Endothelial cell (in vitro differentiated cells): ENCODE data around the gene GTF2H2C_2.
"Not testable (repeated sequence)": the region's sequence is repeated elsewhere in the genome, so short reads cannot be mapped to it uniquely, and the experiment has no call there.

Experiments used
- DNase-seq: peaks from one replicate; pipeline ENCODE4 v3.0.0; 2021; ENCODE audit warnings: low spot score
- H3K27ac Mint-ChIP-seq: one replicate; pipeline ENCODE4 v1.8.0; 2021; ENCODE audit warnings: mixed read lengths, inconsistent platforms; ENCODE audit not compliant: unreplicated experiment
- H3K27me3 Mint-ChIP-seq: one replicate; pipeline ENCODE4 v1.8.0; 2021; ENCODE audit warnings: mild to moderate bottlenecking, moderate library complexity, mixed read lengths, inconsistent platforms; ENCODE audit not compliant: unreplicated experiment
- H3K36me3 Mint-ChIP-seq: one replicate; pipeline ENCODE4 v1.8.0; 2021; ENCODE audit warnings: mild to moderate bottlenecking, low read depth, mixed read lengths, inconsistent platforms; ENCODE audit not compliant: unreplicated experiment
- H3K4me1 Mint-ChIP-seq: one replicate; pipeline ENCODE4 v1.8.0; 2021; ENCODE audit warnings: mild to moderate bottlenecking, mixed read lengths, inconsistent platforms; ENCODE audit not compliant: unreplicated experiment
- H3K4me3 Mint-ChIP-seq: one replicate; pipeline ENCODE4 v1.8.0; 2021; ENCODE audit warnings: mild to moderate bottlenecking, mixed read lengths, inconsistent platforms; ENCODE audit not compliant: unreplicated experiment
- H3K9me3 Mint-ChIP-seq: one replicate; pipeline ENCODE4 v1.8.0; 2021; ENCODE audit warnings: mixed read lengths, inconsistent platforms; ENCODE audit not compliant: unreplicated experiment

GTF2H2C_2 gene

GRCh38 chr5:70415117-70415516, at the start of gene GTF2H2C_2:
Gene GTF2H2C_2, plus strand, starts transcription at chr5:70415368.
- not testable (repeated sequence) for H3K4me3 Mint-ChIP-seq, H3K27ac Mint-ChIP-seq, DNase-seq, H3K9me3 Mint-ChIP-seq, H3K36me3 Mint-ChIP-seq, H3K4me1 Mint-ChIP-seq, H3K27me3 Mint-ChIP-seq

- not testable (repeated sequence) for H3K9me3 Mint-ChIP-seq, H3K27ac Mint-ChIP-seq, H3K27me3 Mint-ChIP-seq, H3K4me1 Mint-ChIP-seq, H3K36me3 Mint-ChIP-seq
- peak; percentile 77 for DNase-seq
- peak overlapping the region; percentile 69 for H3K4me3 Mint-ChIP-seq
Measured at GRCh38 chr5:70400984-70401686, 14.0 kb upstream of the GTF2H2C_2 start.

DNA sequence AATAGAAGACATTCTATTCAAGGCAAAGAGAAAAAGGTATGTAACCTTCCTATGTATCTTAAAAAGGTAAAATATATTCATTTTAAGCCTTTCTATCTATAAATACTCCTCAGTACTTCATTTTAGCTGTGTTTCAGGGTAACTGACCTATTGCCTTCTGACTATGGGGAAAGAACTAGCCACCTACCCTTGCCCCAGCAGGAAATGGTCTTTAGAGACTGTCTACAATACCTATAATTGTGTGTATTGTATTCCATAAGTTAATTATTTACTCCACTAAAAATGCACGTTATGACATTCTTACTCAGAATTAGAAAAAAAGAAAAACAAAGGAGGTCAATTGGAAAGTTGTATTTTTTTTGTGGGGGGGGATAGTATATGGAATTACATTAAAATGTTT, 6.2 kb downstream of the GTF2H2C_2 start:
- not testable (repeated sequence) for H3K4me1 Mint-ChIP-seq, H3K9me3 Mint-ChIP-seq, H3K27ac Mint-ChIP-seq, DNase-seq, H3K4me3 Mint-ChIP-seq, H3K27me3 Mint-ChIP-seq, H3K36me3 Mint-ChIP-seq

DNA sequence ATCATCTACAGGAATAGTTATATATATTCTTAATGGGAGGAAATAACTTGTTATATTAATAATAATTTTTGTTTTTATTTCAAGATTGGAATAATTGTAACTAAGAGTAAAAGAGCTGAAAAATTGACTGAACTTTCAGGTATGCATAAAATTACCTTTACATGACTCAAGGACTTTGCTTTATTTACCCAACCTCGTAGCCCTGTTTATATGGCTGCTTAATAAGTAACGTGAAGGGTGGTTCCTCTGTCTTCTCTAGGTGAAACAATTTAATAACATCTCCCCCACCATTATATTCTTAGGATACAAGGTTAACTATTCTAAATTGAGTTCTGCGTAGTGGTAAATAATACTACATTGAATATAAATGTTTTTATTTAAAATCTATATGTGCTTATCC, 8.0 kb downstream of the GTF2H2C_2 start:
- H3K27ac Mint-ChIP-seq, H3K4me1 Mint-ChIP-seq, H3K9me3 Mint-ChIP-seq, H3K4me3 Mint-ChIP-seq, H3K36me3 Mint-ChIP-seq, DNase-seq, H3K27me3 Mint-ChIP-seq: not testable (repeated sequence)

DNA sequence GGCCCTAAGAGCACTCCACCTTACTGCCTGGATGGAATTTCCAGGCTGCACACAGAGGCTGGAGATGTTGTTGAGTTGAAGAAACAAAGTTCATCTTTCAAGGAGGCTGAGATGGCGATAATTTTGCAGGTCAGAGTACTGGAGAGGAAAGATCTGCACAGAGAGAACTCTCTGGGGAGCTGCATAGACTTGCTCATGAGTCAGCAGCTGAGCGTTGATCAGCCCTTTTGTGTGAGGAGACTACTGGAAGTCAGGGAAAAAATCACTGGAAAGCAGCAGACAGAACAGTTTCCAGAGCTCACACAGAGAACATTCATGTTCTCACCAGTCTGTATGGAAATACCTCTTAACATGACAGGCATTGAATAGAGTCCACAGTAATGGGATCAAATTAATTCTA, 23.4 kb downstream of the GTF2H2C_2 start:
- DNase-seq, H3K36me3 Mint-ChIP-seq: not testable (repeated sequence)

GRCh38 chr5:70449565-70449964, 34.4 kb downstream of the GTF2H2C_2 start:
- not testable (repeated sequence) for H3K27ac Mint-ChIP-seq, H3K4me1 Mint-ChIP-seq

More for the DNA sequence above, 23.4 kb downstream of the GTF2H2C_2 start:
- H3K4me3 Mint-ChIP-seq, H3K27me3 Mint-ChIP-seq, H3K4me1 Mint-ChIP-seq, H3K27ac Mint-ChIP-seq, H3K9me3 Mint-ChIP-seq: not testable (repeated sequence)

GRCh38 chr5:70451249-70451984, 36.2 kb downstream of the GTF2H2C_2 start:
- not testable (repeated sequence) for H3K4me1 Mint-ChIP-seq, H3K27ac Mint-ChIP-seq, H3K36me3 Mint-ChIP-seq, H3K9me3 Mint-ChIP-seq, DNase-seq, H3K4me3 Mint-ChIP-seq, H3K27me3 Mint-ChIP-seq

More at GRCh38 chr5:70449565-70449964, 34.4 kb downstream of the GTF2H2C_2 start:
- H3K36me3 Mint-ChIP-seq, H3K27me3 Mint-ChIP-seq, H3K9me3 Mint-ChIP-seq, H3K4me3 Mint-ChIP-seq, DNase-seq: not testable (repeated sequence)

DNA sequence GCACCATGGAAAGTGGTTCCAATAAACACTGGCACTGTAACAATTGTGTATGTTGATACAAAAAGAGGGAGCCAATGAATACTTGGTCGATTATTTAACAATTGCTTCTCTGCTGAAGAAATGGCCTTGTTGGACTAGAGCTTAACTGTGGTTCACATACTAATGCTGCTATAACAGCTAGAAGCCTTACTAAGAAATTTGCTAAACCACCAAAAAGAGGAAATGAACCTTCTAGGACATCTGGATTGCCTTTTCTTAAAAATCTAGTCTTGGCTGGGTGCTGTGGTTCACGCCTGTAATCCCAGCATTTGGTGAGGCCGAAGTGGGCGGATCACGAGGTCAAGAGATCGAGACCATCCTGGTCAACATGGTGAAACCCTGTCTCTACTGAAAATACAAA, 41.9 kb downstream of the GTF2H2C_2 start:
- DNase-seq, H3K4me1 Mint-ChIP-seq, H3K36me3 Mint-ChIP-seq, H3K4me3 Mint-ChIP-seq, H3K9me3 Mint-ChIP-seq, H3K27ac Mint-ChIP-seq, H3K27me3 Mint-ChIP-seq: not testable (repeated sequence)

GRCh38 chr5:70459188-70459587, 44.0 kb downstream of the GTF2H2C_2 start:
- H3K27ac Mint-ChIP-seq, H3K4me3 Mint-ChIP-seq, H3K36me3 Mint-ChIP-seq, DNase-seq, H3K27me3 Mint-ChIP-seq, H3K4me1 Mint-ChIP-seq, H3K9me3 Mint-ChIP-seq: not testable (repeated sequence)

DNA sequence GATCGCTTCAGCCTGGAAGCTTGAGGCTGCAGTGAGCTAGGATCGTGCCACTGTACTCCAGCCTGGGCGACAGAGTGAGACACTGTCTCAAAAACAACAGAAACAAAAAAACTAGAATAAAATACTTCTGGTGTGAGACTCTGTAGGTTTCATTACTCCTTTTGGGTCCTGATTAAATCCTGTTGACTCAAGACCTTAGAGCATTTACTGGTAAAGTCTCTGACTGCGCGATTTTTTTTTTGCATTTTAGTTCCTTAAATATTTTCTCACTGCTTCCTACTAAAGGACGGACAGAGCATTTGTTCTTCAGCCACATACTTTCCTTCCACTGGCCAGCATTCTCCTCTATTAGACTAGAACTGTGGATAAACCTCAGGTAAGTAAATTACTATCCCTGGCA, 46.8 kb downstream of the GTF2H2C_2 start:
- H3K36me3 Mint-ChIP-seq, H3K4me3 Mint-ChIP-seq, DNase-seq, H3K9me3 Mint-ChIP-seq, H3K27me3 Mint-ChIP-seq, H3K27ac Mint-ChIP-seq, H3K4me1 Mint-ChIP-seq: not testable (repeated sequence)

- not testable (repeated sequence) for H3K4me1 Mint-ChIP-seq, H3K4me3 Mint-ChIP-seq, DNase-seq, H3K27me3 Mint-ChIP-seq, H3K9me3 Mint-ChIP-seq, H3K36me3 Mint-ChIP-seq, H3K27ac Mint-ChIP-seq
Measured at GRCh38 chr5:70464019-70464637, 49.0 kb downstream of the GTF2H2C_2 start.

GRCh38 chr5:70469926-70470509, 54.9 kb downstream of the GTF2H2C_2 start:
- H3K4me1 Mint-ChIP-seq, H3K9me3 Mint-ChIP-seq, H3K27ac Mint-ChIP-seq, H3K4me3 Mint-ChIP-seq, H3K27me3 Mint-ChIP-seq, DNase-seq, H3K36me3 Mint-ChIP-seq: not testable (repeated sequence)
